NCI-H460 (cell line): ENCODE measurements around the gene GADD45GIP1. TPM values are rescaled to one million over a fixed set of nuclear protein-coding genes. Genes with fewer than 3 reads are reported as not detected.
"Not testable (repeated sequence)": the region's sequence is repeated elsewhere in the genome, so short reads cannot be mapped to it uniquely, and the experiment has no call there.

Experiments used
- DNase-seq: peaks from one replicate; pipeline ENCODE4 v3.0.0-alpha.2; 2016; ENCODE audit warnings: low read depth; ENCODE audit errors: extremely low read depth
- total RNA-seq: library from RNA; depleted of rRNA; stranded (reverse); fragments of >200 nt; shearing (Covaris generic); gene quantifications from 2 replicates; pipeline ENCODE4 v1.2.3, GENCODE V29; 2014

GADD45GIP1 gene
- total RNA-seq, 1 experiment from 2014 or later: 24.7 TPM

GRCh38 chr19:12944104-12944674 lies 12.8 kb downstream of the GADD45GIP1 start:
- no peak for DNase-seq

GRCh38 chr19:12943437-12944044 lies 13.5 kb downstream of the GADD45GIP1 start:
- DNase-seq: no peak

- DNase-seq: no peak
Measured at GRCh38 chr19:12940897-12941296, 16.1 kb downstream of the GADD45GIP1 start.

- no peak for DNase-seq
Measured at GRCh38 chr19:12939975-12940423, 17.0 kb downstream of the GADD45GIP1 start.

- DNase-seq: no peak
Measured at GRCh38 chr19:12938779-12939601, 18.0 kb downstream of the GADD45GIP1 start.

GRCh38 chr19:12937927-12938778 lies 18.9 kb downstream of the GADD45GIP1 start, which contains the start of gene CALR:
Gene CALR, plus strand, starts transcription at chr19:12938609. Its CDS starts 71 bp downstream, at chr19:12938680.
- DNase-seq: peak; percentile 97

GRCh38 chr19:12937093-12937926 lies 19.7 kb downstream of the GADD45GIP1 start:
- DNase-seq: no peak

GRCh38 chr19:12936582-12936981 lies 20.4 kb downstream of the GADD45GIP1 start:
- no peak for DNase-seq

- DNase-seq: no peak
Measured at GRCh38 chr19:12935071-12935470, 22.0 kb downstream of the GADD45GIP1 start.

GRCh38 chr19:12933287-12934072 lies 23.5 kb downstream of the GADD45GIP1 start, which contains the start of gene FARSA:
Gene FARSA, minus strand, starts transcription at chr19:12933711. Its CDS starts 15 bp downstream, at chr19:12933696.
- peak; percentile 83 for DNase-seq

GRCh38 chr19:12932392-12933286 lies 24.4 kb downstream of the GADD45GIP1 start:
- DNase-seq: no peak

- DNase-seq: no peak
Measured at GRCh38 chr19:12930002-12930645, 26.9 kb downstream of the GADD45GIP1 start.

- DNase-seq: no peak
Measured at GRCh38 chr19:12924621-12925310, 32.3 kb downstream of the GADD45GIP1 start.

- no peak for DNase-seq
Measured at GRCh38 chr19:12922959-12923358, 34.1 kb downstream of the GADD45GIP1 start.

- DNase-seq: no peak
Measured at GRCh38 chr19:12921047-12921446, 36.0 kb downstream of the GADD45GIP1 start.

- DNase-seq: no peak
Measured at GRCh38 chr19:12918253-12918652, 38.8 kb downstream of the GADD45GIP1 start.

- not testable (repeated sequence) for DNase-seq
Measured at GRCh38 chr19:12915860-12916259, 41.2 kb downstream of the GADD45GIP1 start.
